ENCODE results near the gene SASH1. TPM values are rescaled to one million over a fixed set of nuclear protein-coding genes. Genes with fewer than 3 reads are reported as not detected.

The SASH1 gene
- total and polyA plus RNA-seq, 2 of the 8 experiments (the other 6 are each of a cell fraction or from before 2014, with no cell fraction given), result 6.0 to 20.2 TPM

GRCh38 chr6:148432462-148433195 lies 90.0 kb downstream of the SASH1 start:
- no peak overlapping the region for H2BK12ac ChIP-seq (ENCODE audit: low read depth, low read length)
- no peak for DNase-seq (ENCODE audit: low read depth in 1 of 2, low spot score in 2 of 2)
- no peak overlapping the region for H3K56ac ChIP-seq (replicated peaks; ENCODE audit: insufficient read length, low read depth, low read length)
- no peaks in the 10 kb centered on the region for H3K36me3 ChIP-seq (ENCODE audit: control insufficient read depth in 2 of 4, insufficient read depth in 4 of 4, low read length in 3 of 4)
- ChIA-PET POLR2A (ENCODE audit: partially characterized antibody) (no interaction called here), CTCF (ENCODE audit: partially characterized antibody) (interaction anchor here (0.7 to 1.1 kb wide), 3 partner anchors 25 to 106 kb away, joined by 3 to 4 read pairs (median 3); no protein-coding TSS in a partner anchor)
- no peak for FAIRE-seq
- 0 out of 7 replicates have a peak, but pooled peaks cover 0 to 3% (median 0%) of the 10 kb centered on the region in 4 experiments for H3K4me1 ChIP-seq (replicated peaks in 1 of 4; ENCODE audit: control insufficient read depth in 3 of 4, insufficient read depth in 4 of 4, low read length in 3 of 4)
- H2BK120ac ChIP-seq (replicated peaks; ENCODE audit: low read depth, low read length), result no peak overlapping the region
- no peak overlapping the region for H3K23ac ChIP-seq (ENCODE audit: insufficient read length)
- H2AK5ac ChIP-seq (ENCODE audit: low read depth, low read length), result no peak overlapping the region
- H2AFZ ChIP-seq (ENCODE audit: low read length), result no peak overlapping the region
- no peak overlapping the region for H2BK20ac ChIP-seq (ENCODE audit: low read length)
- no peaks in the 10 kb centered on the region for H3K27me3 ChIP-seq (replicated peaks in 1 of 4; ENCODE audit: control insufficient read depth in 3 of 4, extremely low read depth in 1 of 4, insufficient read depth in 3 of 4, low read length in 3 of 4)
- H3K79me2 ChIP-seq (ENCODE audit: control insufficient read depth in 1 of 2, insufficient read depth in 2 of 2, low read length in 2 of 2), result peaks cover 0 to 7% of the 10 kb centered on the region in 2 experiments; a peak in 2 of 4 replicates
- H3K14ac ChIP-seq (ENCODE audit: insufficient read length), result no peak overlapping the region
- H4K20me1 ChIP-seq (replicated peaks in 1 of 2; ENCODE audit: control insufficient read depth in 1 of 2, insufficient read depth in 2 of 2, low read length in 2 of 2), result peaks cover 0 to 4% of the 10 kb centered on the region in 2 experiments
- no peak overlapping the region for H4K91ac ChIP-seq (replicated peaks; ENCODE audit: insufficient read length, low read length)
- H4K5ac ChIP-seq (ENCODE audit: insufficient read length, low read depth, low read length), result no peak overlapping the region
- H3K23me2 ChIP-seq (ENCODE audit: low read depth, low read length), result no peaks in the 10 kb centered on the region
- no peak overlapping the region for H3K27ac ChIP-seq (ENCODE audit: low read depth, low read length)
- no peak overlapping the region for H2BK15ac ChIP-seq (ENCODE audit: low read length)
- H3K9ac ChIP-seq (replicated peaks in 1 of 4; ENCODE audit: extremely low read depth in 1 of 4, low read depth in 3 of 4, low read length in 3 of 4), result no peak overlapping the region; a peak in 1 of 7 replicates
- WGBS, 2 experiments (ENCODE audit: extremely low coverage in 1 of 2, insufficient coverage in 1 of 2, insufficient read length in 1 of 2, insufficient replicate concordance in 2 of 2, low coverage in 1 of 2, low lambda C conversion rate in 2 of 2, missing lambda C conversion rate in 1 of 2), result 84% methylated on average over 5 of the region's 5 CpGs; no CpG with 5 or more reads in 1 of the 2 experiments
- TF ChIP-seq SIN3A (conservative IDR thresholded peaks at IDR 0.05 in 1 of 2, IDR thresholded peaks at IDR 0.05 in 1 of 2; ENCODE audit: low read depth in 1 of 2, low read length in 2 of 2) (no peak), POU5F1 (IDR thresholded peaks at IDR 0.05; ENCODE audit: low read depth, low read length) (no peak), FOSL1 (IDR thresholded peaks at IDR 0.05; ENCODE audit: insufficient read depth, low read depth, low read length) (no peak), CBX8 (IDR thresholded peaks at IDR 0.05; ENCODE audit: borderline replicate concordance, low read depth, low read length) (no peak), CHD2 (IDR thresholded peaks at IDR 0.05; ENCODE audit: low read length) (no peak), E2F6 (IDR thresholded peaks at IDR 0.05) (no peak), ATF3 (IDR thresholded peaks at IDR 0.05; ENCODE audit: insufficient read depth, low read depth, low read length) (no peak), SAP30 (IDR thresholded peaks at IDR 0.05; ENCODE audit: insufficient read depth, insufficient replicate concordance, low read length) (no peak), JUN (IDR thresholded peaks at IDR 0.05; ENCODE audit: low read depth, low read length) (no peak), TAF1 (IDR thresholded peaks at IDR 0.05; ENCODE audit: low read depth, low read length) (no peak)
- no peaks in the 10 kb centered on the region for H3K9me3 ChIP-seq (ENCODE audit: insufficient read depth in 2 of 2, low read depth in 1 of 2, low read length in 1 of 2)
- no peak overlapping the region for H3K4me3 ChIP-seq (ENCODE audit: extremely low read depth in 1 of 4, insufficient read depth in 2 of 4, low read depth in 3 of 4, low read length in 4 of 4)
- no peaks in the 10 kb centered on the region for H3K79me1 ChIP-seq (ENCODE audit: low read depth, low read length)
- no peak overlapping the region for H3K4me2 ChIP-seq (ENCODE audit: insufficient read depth in 1 of 2, low read depth in 2 of 2, low read length in 2 of 2)
- H3K4ac ChIP-seq (replicated peaks; ENCODE audit: insufficient read length, low read depth, low read length), result no peak overlapping the region
- no peak overlapping the region for H2BK5ac ChIP-seq (ENCODE audit: low read depth, low read length)
- no peak overlapping the region for H3K18ac ChIP-seq (ENCODE audit: extremely low read depth, low read length)
- no peak overlapping the region for H4K8ac ChIP-seq (ENCODE audit: extremely low read depth, insufficient read depth, low read length)

Measured in H1 (cell line).